PFSK-1 (cell line): Measurements from ENCODE around the gene NOL9.

Experiments
- FOXP2 ChIP-seq: optimal IDR thresholded peaks from 2 replicates; pipeline ENCODE3; 2011; ENCODE audit warnings: borderline replicate concordance, control low read depth, inconsistent platforms; ENCODE audit not compliant: insufficient read depth; ENCODE audit errors: extremely low read length, extremely low read depth
- POLR2AphosphoS5 ChIP-seq: IDR thresholded peaks from 2 replicates; pipeline ENCODE4 v1.6.1; 2012; ENCODE audit warnings: low read depth, mild to moderate bottlenecking, control low read depth, low read length, moderate library complexity
- REST ChIP-seq, 2 experiments: IDR thresholded peaks; 2 replicates each; pipeline versions ENCODE4 v1.6.1 to v1.8.0; 2011 to 2012; ENCODE audit warnings: low read depth in 2 of 2, low read length in 2 of 2, control low read depth in 1 of 2, inconsistent platforms in 1 of 2, mild to moderate bottlenecking in 1 of 2, moderate library complexity in 1 of 2; ENCODE audit not compliant: insufficient read depth in 1 of 2
- SIN3A ChIP-seq: IDR thresholded peaks from 2 replicates; pipeline ENCODE4 v1.6.1; 2012; ENCODE audit warnings: mild to moderate bottlenecking, low read length, moderate library complexity, borderline replicate concordance; ENCODE audit not compliant: insufficient read depth
- TAF1 ChIP-seq: IDR thresholded peaks from 2 replicates; pipeline ENCODE4 v1.6.1; 2012; ENCODE audit warnings: low read length, control low read depth, borderline replicate concordance; ENCODE audit not compliant: insufficient read depth

The NOL9 gene

GRCh38 chr1:6508816-6509189 lies 45.5 kb downstream of the NOL9 start:
- TF ChIP-seq POLR2AphosphoS5 (no peak), TAF1 (no peak), SIN3A (no peak), REST (IDR thresholded peaks at IDR 0.05; ENCODE audit: insufficient read depth in 1 of 2, low read depth in 2 of 2, low read length in 2 of 2) (no peak), FOXP2 (no peak)

- TF ChIP-seq FOXP2 = no peak
- TF ChIP-seq SIN3A = no peak
- no peak for TF ChIP-seq REST (IDR thresholded peaks at IDR 0.05; ENCODE audit: insufficient read depth in 1 of 2, low read depth in 2 of 2, low read length in 2 of 2)
- no peak for TF ChIP-seq TAF1
- TF ChIP-seq POLR2AphosphoS5 = no peak
Observed at GRCh38 chr1:6508154-6508815, 46.0 kb downstream of the NOL9 start.

- TF ChIP-seq TAF1 (no peak), FOXP2 (no peak), REST (IDR thresholded peaks at IDR 0.05; ENCODE audit: insufficient read depth in 1 of 2, low read depth in 2 of 2, low read length in 2 of 2) (no peak), SIN3A (no peak), POLR2AphosphoS5 (no peak)
Observed at GRCh38 chr1:6507461-6507911, 46.8 kb downstream of the NOL9 start.

GRCh38 chr1:6507037-6507428 lies 47.3 kb downstream of the NOL9 start:
- TF ChIP-seq POLR2AphosphoS5 (no peak), REST (IDR thresholded peaks at IDR 0.05; ENCODE audit: insufficient read depth in 1 of 2, low read depth in 2 of 2, low read length in 2 of 2) (no peak), SIN3A (no peak), FOXP2 (no peak), TAF1 (no peak)
